GM12891 (cell line): Measurements from ENCODE around the gene SLC38A11.

Experiments used
- PAX5 ChIP-seq: IDR thresholded peaks from 2 replicates; pipeline ENCODE4 v1.6.1; 2011; ENCODE audit warnings: low read length, moderate library complexity, mild to moderate bottlenecking; ENCODE audit not compliant: insufficient read depth, severe bottlenecking
- POLR2A ChIP-seq: IDR thresholded peaks from 2 replicates; pipeline ENCODE4 v1.6.1; 2011; ENCODE audit warnings: low read depth, low read length, control low read depth
- POLR2AphosphoS5 ChIP-seq: IDR thresholded peaks from 2 replicates; pipeline ENCODE4 v1.6.1; 2011; ENCODE audit warnings: low read depth, low read length, control low read depth

DNA sequence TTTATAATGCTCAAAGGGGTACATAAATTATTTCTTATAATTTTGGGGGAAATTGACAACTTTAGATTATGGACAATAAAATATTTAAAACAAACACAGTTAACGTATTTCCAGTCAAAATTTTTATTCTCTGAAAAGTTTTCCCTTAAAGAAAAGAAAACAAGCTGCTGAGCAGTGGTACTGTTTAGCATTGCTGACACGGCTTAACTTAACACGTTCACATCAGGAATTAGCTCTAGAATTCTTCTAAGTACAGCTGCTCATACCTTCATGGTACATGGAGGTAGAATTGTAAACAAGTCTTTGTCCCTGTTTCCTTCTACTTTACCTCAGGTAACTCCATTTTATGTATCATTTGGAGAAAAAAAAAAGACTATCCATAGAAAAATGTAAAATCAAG, 2.0 kb downstream of the SLC38A11 start:
- TF ChIP-seq POLR2AphosphoS5 (no peak), POLR2A (no peak), PAX5 (no peak)
